Natural killer cell (primary cell): Measurements from ENCODE around the gene NDUFA7. TPM values are rescaled to one million over a fixed set of nuclear protein-coding genes. Genes with fewer than 3 reads are reported as not detected.

Experiments used
- ATAC-seq, 3 donors: fragments of 150-1000 bp in 2 of 3; fragments of 200-7000 bp in 1 of 3; cut with Tn5 transposase; 1 replicate in 1 of 3; 2 replicates in 2 of 3; pipeline ENCODE4 v1.10.0; 2021; ENCODE audit warnings: mild to moderate bottlenecking in 2 of 3, moderate library complexity in 2 of 3
- DNase-seq, 2 donors: peaks; one replicate each; pipeline versions ENCODE4 v3.0.0 to v3.0.0-alpha.2; 2013 to 2021; ENCODE audit warnings: mixed read lengths in 1 of 2
- H3K27ac ChIP-seq: one replicate; pipeline ENCODE4 v1.5.1; 2013; ENCODE audit warnings: mild to moderate bottlenecking, low read length
- H3K27me3 ChIP-seq: one replicate; pipeline ENCODE4 v1.6.1; 2013; ENCODE audit warnings: low read length; ENCODE audit not compliant: control insufficient read depth, insufficient read depth
- H3K36me3 ChIP-seq: one replicate; pipeline ENCODE4 v1.6.1; 2013; ENCODE audit warnings: low read length; ENCODE audit not compliant: control insufficient read depth, insufficient read depth
- H3K4me1 ChIP-seq: one replicate; pipeline ENCODE4 v1.6.1; 2013; ENCODE audit warnings: low read length; ENCODE audit not compliant: control insufficient read depth, insufficient read depth
- H3K4me3 ChIP-seq: one replicate; pipeline ENCODE4 v1.5.1; 2013; ENCODE audit warnings: low read length
- H3K9me3 ChIP-seq: one replicate; pipeline ENCODE4 v1.6.1; 2013; ENCODE audit warnings: low read length; ENCODE audit not compliant: control insufficient read depth, insufficient read depth
- H3K27ac Mint-ChIP-seq, 2 donors: one replicate each; pipeline ENCODE4 v1.8.0; 2022; ENCODE audit warnings: mild to moderate bottlenecking in 2 of 2, mixed read lengths in 2 of 2, moderate library complexity in 1 of 2
- H3K27me3 Mint-ChIP-seq, 2 donors: one replicate each; pipeline ENCODE4 v1.8.0; 2022; ENCODE audit warnings: low read depth in 2 of 2, mixed read lengths in 2 of 2
- H3K36me3 Mint-ChIP-seq: one replicate; pipeline ENCODE4 v1.8.0; 2022; ENCODE audit warnings: mixed read lengths
- H3K4me1 Mint-ChIP-seq, 2 donors: one replicate each; pipeline ENCODE4 v1.8.0; 2022; ENCODE audit warnings: mixed read lengths in 2 of 2
- H3K4me3 Mint-ChIP-seq: one replicate; pipeline ENCODE4 v1.8.0; 2022; ENCODE audit warnings: mild to moderate bottlenecking, moderate library complexity, mixed read lengths
- H3K9me3 Mint-ChIP-seq, 2 donors: one replicate each; pipeline ENCODE4 v1.8.0; 2022; ENCODE audit warnings: mixed read lengths in 2 of 2
- CTCF ChIP-seq: fragments of 200-600 bp; IDR thresholded peaks from one replicate; pipeline ENCODE4 v1.8.0; 2022; ENCODE audit warnings: antibody characterized with exemption
- WGBS: methylation state at CpG from one replicate; pipeline ENCODE4 v1.1.7; 2013; ENCODE audit warnings: missing lambda C conversion rate; ENCODE audit not compliant: insufficient coverage; 5-methylcytosine and 5-hydroxymethylcytosine counted together
- intact Hi-C: fragments of 100-400 bp; cut with micrococcal nuclease; formaldehyde crosslinking; loops from one replicate; pipeline ENCODE4 v1.14.2; 2022
- total RNA-seq, 4 donors: library from RNA; stranded (reverse); fragments of 120-200 nt in 1 of 4; gene quantifications; one replicate each; pipeline versions ENCODE4 v1.2.3 to v1.2.4, GENCODE V29; 2013 to 2022

Gene NDUFA7
- 10 to 100 TPM; 19.3 to 28.5 (median 28.4) TPM for total RNA-seq
- 26.4 TPM for total RNA-seq (2013)

- Mint-ChIP-seq H3K27ac (peak within 1 kb of the TSS; percentile 99 to 100), H3K36me3 (no peaks in the 10 kb centered on the region), H3K4me3 (peak within 1 kb of the TSS; percentile 100), H3K27me3 (no peaks in the 10 kb centered on the region), H3K4me1 (peaks cover 24 to 33% of the 10 kb centered on the region in 2 donors), H3K9me3 (no peaks in the 10 kb centered on the region)
- Histone ChIP-seq H3K9me3 (no peaks in the 10 kb centered on the region), H3K36me3 (peaks cover 21% of the 10 kb centered on the region), H3K4me3 (peak within 1 kb of the TSS; percentile 90), H3K4me1 (peaks cover 31% of the 10 kb centered on the region), H3K27ac (peak within 1 kb of the TSS; percentile 93), H3K27me3 (no peaks in the 10 kb centered on the region)
- peak; percentile 98 to 99 for DNase-seq
- TF ChIP-seq CTCF, result no peak
- under 1% methylated on average over 72 of the region's 72 CpGs for WGBS
- intact Hi-C loops, result loop anchor here (1.0 kb wide), 1 partner anchor 13 kb away; the partner anchor contains the start of gene CD320
- ATAC-seq, result peak; percentile 95 to 98 (median 97)
Observed at GRCh38 chr19:8321067-8321985, at the start of gene NDUFA7, which contains the start of gene RPS28. Gene NDUFA7 (minus strand): TSS chr19:8321375. CDS start chr19:8321358, 17 bp downstream. Gene RPS28 (plus strand): TSS chr19:8321496. CDS start chr19:8321531, 35 bp downstream.

GRCh38 chr19:8370176-8371010, 49.2 kb upstream of the NDUFA7 start:
- 88% methylated on average over 16 of the region's 19 CpGs for WGBS
- no peaks in the 10 kb centered on the region for H3K9me3 ChIP-seq
- H3K36me3 ChIP-seq, result no peaks in the 10 kb centered on the region

GRCh38 chr19:8367327-8368001, 46.3 kb upstream of the NDUFA7 start:
- intact Hi-C loops, result no loop called here
- Histone ChIP-seq H3K36me3 (no peaks in the 10 kb centered on the region), H3K27me3 (peaks cover 6% of the 10 kb centered on the region), H3K9me3 (no peaks in the 10 kb centered on the region), H3K27ac (no peak overlapping the region), H3K4me3 (no peak overlapping the region), H3K4me1 (peaks cover 18% of the 10 kb centered on the region)
- Mint-ChIP-seq H3K4me3 (no peak overlapping the region), H3K27me3 (peaks cover 8 to 20% of the 10 kb centered on the region in 2 donors), H3K27ac (no peak overlapping the region), H3K36me3 (no peaks in the 10 kb centered on the region), H3K9me3 (no peaks in the 10 kb centered on the region), H3K4me1 (peaks cover 6 to 17% of the 10 kb centered on the region in 2 donors)
- TF ChIP-seq CTCF, result no peak
- ATAC-seq (no peak), DNase-seq (no peak)
- WGBS, result 26% methylated on average over 23 of the region's 23 CpGs

More at GRCh38 chr19:8370176-8371010, 49.2 kb upstream of the NDUFA7 start:
- ATAC-seq (no peak), DNase-seq (no peak)
- no peak for TF ChIP-seq CTCF
- Histone ChIP-seq H3K27me3 (peaks cover 3% of the 10 kb centered on the region), H3K4me3 (no peak overlapping the region), H3K4me1 (no peaks in the 10 kb centered on the region), H3K27ac (no peak overlapping the region)
- Mint-ChIP-seq H3K4me1 (peaks cover 0 to 3% of the 10 kb centered on the region in 2 donors), H3K27ac (no peak overlapping the region), H3K4me3 (no peak overlapping the region), H3K36me3 (no peaks in the 10 kb centered on the region), H3K27me3 (peaks cover 6 to 15% of the 10 kb centered on the region in 2 donors), H3K9me3 (no peaks in the 10 kb centered on the region)
- intact Hi-C loops, result no loop called here
